HCT116 (cell line): Measurements from ENCODE around the gene MRPS18A. TPM values are rescaled to one million over a fixed set of nuclear protein-coding genes. Genes with fewer than 3 reads are reported as not detected.

Experiments used
- ATAC-seq: fragments of 200-7000 bp; cut with Tn5 transposase; 2 replicates; pipeline ENCODE4 v1.9.1; 2020; ENCODE audit warnings: mild to moderate bottlenecking, moderate library complexity
- BruUV-seq: library from RNA; stranded (reverse); fragments of 400-500 nt; replicated peaks from 2 replicates; lab custom pipeline; 2021; lab: Mats Ljungman, UMichigan
- CTCF ChIA-PET: fragments of 300-600 bp; sonication (Branson Sonifier 250); formaldehyde crosslinking; loops from one replicate; lab custom pipeline; 2021; ENCODE audit warnings: antibody characterized with exemption; lab: Charles Lee
- POLR2A ChIA-PET: fragments of 300-600, 350-600 bp; sonication (Branson Sonifier 250); formaldehyde crosslinking; loops from one replicate; lab custom pipeline; 2021; ENCODE audit warnings: antibody characterized with exemption; lab: Charles Lee
- RAD21 ChIA-PET, 2 experiments: fragments of 300-600 bp; sonication (Branson Sonifier 250); formaldehyde crosslinking; loops; one replicate each; lab custom pipeline; 2023; ENCODE audit warnings: low total read pairs in 2 of 2; ENCODE audit not compliant: uncharacterized antibody in 2 of 2, unreplicated experiment in 2 of 2, low non-redundant PET in 1 of 2; lab: Charles Lee
- DNase-seq: peaks from one replicate; pipeline ENCODE4 v3.0.0-alpha.2; 2010; ENCODE audit warnings: low read depth, low spot score
- H2AFZ ChIP-seq: fragments of 200-600 bp; shearing (Covaris generic), sonication (generic); 2 replicates; pipeline ENCODE4 v1.6.1; 2017; ENCODE audit warnings: low read depth, mixed run types, mixed read lengths, antibody characterized with exemption, low read length; ENCODE audit not compliant: poor library complexity, severe bottlenecking
- H3K27ac ChIP-seq: 2 replicates; pipeline ENCODE4 v1.5.1; 2012; ENCODE audit warnings: low read depth, low read length
- H3K27me3 ChIP-seq: fragments of 200-600 bp; sonication (generic); 2 replicates; pipeline ENCODE4 v1.6.1; 2016; ENCODE audit warnings: mixed run types, low read length, mixed read lengths; ENCODE audit not compliant: insufficient read depth
- H3K36me3 ChIP-seq, 2 experiments: fragments of 200-500 bp in 1 of 2; fragments of 200-600 bp in 1 of 2; sonication (Bioruptor generic) in 1 of 2; sonication (generic) in 1 of 2; 2 replicates each; pipeline versions ENCODE4 v1.5.1 to v1.6.1; 2014 to 2016; ENCODE audit warnings: low read length in 2 of 2, inconsistent platforms in 1 of 2, mixed read lengths in 1 of 2, mixed run types in 1 of 2; ENCODE audit not compliant: insufficient read depth in 2 of 2, control insufficient read depth in 1 of 2
- H3K4me1 ChIP-seq, 2 experiments: fragments of 200-600 bp in 1 of 2; sonication (generic) in 1 of 2; 2 replicates each; pipeline versions ENCODE4 v1.5.1 to v1.6.1; 2012 to 2017; ENCODE audit warnings: low read length in 2 of 2, inconsistent platforms in 1 of 2, mild to moderate bottlenecking in 1 of 2, mixed read lengths in 1 of 2, mixed run types in 1 of 2, moderate library complexity in 1 of 2; ENCODE audit not compliant: insufficient read depth in 2 of 2, control insufficient read depth in 1 of 2
- H3K4me2 ChIP-seq: fragments of 200-600 bp; sonication (generic); 2 replicates; pipeline ENCODE4 v1.6.1; 2017; ENCODE audit warnings: mixed run types, low read length, mixed read lengths
- H3K4me3 ChIP-seq, 2 experiments: fragments of 200-600 bp in 1 of 2; sonication (generic) in 1 of 2; replicated peaks in 1 of 2; 2 replicates each; pipeline ENCODE4 v1.5.1; 2011 to 2016; ENCODE audit warnings: low read length in 2 of 2, control low read depth in 1 of 2, low read depth in 1 of 2, mild to moderate bottlenecking in 1 of 2, mixed read lengths in 1 of 2, mixed run types in 1 of 2
- H3K79me2 ChIP-seq: fragments of 200-600 bp; sonication (generic); 2 replicates; pipeline ENCODE4 v1.6.1; 2017; ENCODE audit warnings: mild to moderate bottlenecking, mixed run types, low read length, moderate library complexity, mixed read lengths; ENCODE audit not compliant: insufficient read depth
- H3K9ac ChIP-seq: fragments of 200-600 bp; sonication (generic); 2 replicates; pipeline ENCODE4 v1.6.1; 2016; ENCODE audit warnings: low read length, mixed read lengths
- H3K9me2 ChIP-seq: fragments of 200-600 bp; sonication (generic), shearing (Covaris generic); 2 replicates; pipeline ENCODE4 v1.6.1; 2017; ENCODE audit warnings: mixed run types, mild to moderate bottlenecking, moderate library complexity; ENCODE audit not compliant: insufficient read depth
- H3K9me3 ChIP-seq, 2 experiments: fragments of 200-500 bp in 1 of 2; fragments of 200-600 bp in 1 of 2; sonication (Bioruptor generic) in 1 of 2; sonication (generic) in 1 of 2; 2 replicates each; pipeline ENCODE4 v1.6.1; 2014 to 2017; ENCODE audit warnings: low read length in 2 of 2, mixed read lengths in 2 of 2, inconsistent platforms in 1 of 2, low read depth in 1 of 2, mild to moderate bottlenecking in 1 of 2, mixed run types in 1 of 2, moderate library complexity in 1 of 2; ENCODE audit not compliant: control insufficient read depth in 1 of 2, insufficient read depth in 1 of 2
- H4K20me1 ChIP-seq: fragments of 200-600 bp; sonication (generic), shearing (Covaris generic); 2 replicates; pipeline ENCODE4 v1.6.1; 2017; ENCODE audit warnings: mixed run types, mild to moderate bottlenecking, moderate library complexity; ENCODE audit not compliant: insufficient read depth
- CBX3 ChIP-seq: IDR thresholded peaks from 2 replicates; pipeline ENCODE4 v1.6.1; 2012; ENCODE audit warnings: low read depth
- CTCF ChIP-seq, 3 experiments: fragments of 200-600 bp in 1 of 3; sonication (generic) in 1 of 3; IDR thresholded peaks in 2 of 3; conservative IDR thresholded peaks in 1 of 3; 2 replicates each; pipeline ENCODE4 v1.5.1; 2012 to 2017; ENCODE audit warnings: low read depth in 2 of 3, low read length in 2 of 3, antibody characterized with exemption in 1 of 3, borderline replicate concordance in 1 of 3, control low read depth in 1 of 3, mild to moderate bottlenecking in 1 of 3, mixed read lengths in 1 of 3, mixed run types in 1 of 3, moderate library complexity in 1 of 3; ENCODE audit not compliant: insufficient read depth in 1 of 3
- FOSL1 ChIP-seq: IDR thresholded peaks from 2 replicates; pipeline ENCODE4 v1.6.1; 2012; ENCODE audit warnings: low read depth
- JUND ChIP-seq: IDR thresholded peaks from 2 replicates; pipeline ENCODE4 v1.6.1; 2012
- POLR2A ChIP-seq: IDR thresholded peaks from 2 replicates; pipeline ENCODE4 v1.7.0; 2011; ENCODE audit warnings: borderline replicate concordance; ENCODE audit not compliant: insufficient read depth, insufficient read length; ENCODE audit errors: extremely low read depth
- SIN3A ChIP-seq: IDR thresholded peaks from 2 replicates; pipeline ENCODE4 v1.6.1; 2012; ENCODE audit warnings: low read depth
- ZBTB33 ChIP-seq: IDR thresholded peaks from 2 replicates; pipeline ENCODE4 v1.6.1; 2011; ENCODE audit warnings: mild to moderate bottlenecking, low read length, moderate library complexity; ENCODE audit not compliant: insufficient replicate concordance; ENCODE audit errors: extremely low read depth
- ZFX ChIP-seq: fragments of 450-650 bp; IDR thresholded peaks from 2 replicates; pipeline ENCODE4 v1.6.1; 2017
- intact Hi-C: fragments of 100-400 bp; cut with micrococcal nuclease; formaldehyde crosslinking; loops from 2 replicates; pipeline ENCODE4 v1.10.0; 2022
- total RNA-seq: library from RNA; stranded (reverse); gene quantifications from one replicate; pipeline ENCODE4 v1.2.1, GENCODE V29; 2021; ENCODE audit not compliant: unreplicated experiment
- TF ChIP-seq, protein P1 (sequence below): IDR thresholded peaks from 2 replicates; pipeline ENCODE4 v1.6.1; 2012

The MRPS18A gene
- total RNA-seq, 1 experiment from 2014 or later: 63.0 TPM

DNA sequence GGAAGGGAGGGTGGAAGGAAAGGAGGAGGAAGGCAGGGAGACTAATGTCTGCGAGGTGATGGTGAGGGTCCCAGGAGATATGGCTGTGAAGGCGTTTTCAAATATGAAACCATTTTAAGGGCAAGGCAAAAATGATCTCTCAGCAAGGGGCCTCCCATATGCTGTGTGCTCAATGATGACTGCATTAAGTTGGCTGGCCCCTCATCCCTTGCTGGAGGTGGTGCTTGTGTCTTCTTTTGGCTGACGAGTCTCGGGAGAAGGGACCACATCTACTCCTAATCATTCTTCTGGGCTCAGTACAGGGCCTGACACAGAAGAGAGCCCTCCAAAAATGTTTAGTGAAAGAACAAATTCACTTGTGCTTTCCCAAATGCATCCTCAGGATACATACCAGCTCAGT lies 23.0 kb upstream of the MRPS18A start:
- Histone ChIP-seq H3K27ac (no peak overlapping the region), H3K27me3 (0 out of 2 replicates have a peak, but pooled peaks cover 4% of the 10 kb centered on the region), H2AFZ (no peak overlapping the region), H4K20me1 (no peaks in the 10 kb centered on the region), H3K9ac (no peak overlapping the region), H3K4me2 (no peak overlapping the region), H3K36me3 (no peaks in the 10 kb centered on the region), H3K4me1 (no peaks in the 10 kb centered on the region), H3K79me2 (no peaks in the 10 kb centered on the region), H3K4me3 (no peak overlapping the region), H3K9me3 (no peaks in the 10 kb centered on the region), H3K9me2 (no peaks in the 10 kb centered on the region)
- no peak for DNase-seq
- intact Hi-C loops: no loop called here
- ATAC-seq: no peak
- RAD21 ChIA-PET: no interaction called here
- BruUV-seq: no TSS peak
- POLR2A ChIA-PET: no interaction called here
- CTCF ChIA-PET: no interaction called here
- TF ChIP-seq ZBTB33: no peak

GRCh38 chr6:43709654-43710303 lies 22.2 kb upstream of the MRPS18A start:
- intact Hi-C loops: no loop called here
- Histone ChIP-seq H3K27ac (no peak overlapping the region), H3K4me1 (no peaks in the 10 kb centered on the region), H3K27me3 (0 out of 2 replicates have a peak, but pooled peaks cover 4% of the 10 kb centered on the region), H3K79me2 (no peaks in the 10 kb centered on the region), H2AFZ (no peak overlapping the region), H3K9ac (no peak overlapping the region), H3K36me3 (no peaks in the 10 kb centered on the region), H3K4me3 (no peak overlapping the region), H4K20me1 (no peaks in the 10 kb centered on the region), H3K4me2 (no peak overlapping the region), H3K9me2 (no peaks in the 10 kb centered on the region), H3K9me3 (no peaks in the 10 kb centered on the region)
- no TSS peak for BruUV-seq
- ChIA-PET RAD21 (no interaction called here), POLR2A (no interaction called here), CTCF (no interaction called here)
- no peak for DNase-seq
- ATAC-seq: no peak
- TF ChIP-seq POLR2A (no peak), SIN3A (no peak), ZFX (no peak), CTCF (IDR thresholded peaks at IDR 0.05 in 2 of 3, conservative IDR thresholded peaks at IDR 0.05 in 1 of 3; ENCODE audit: borderline replicate concordance in 1 of 3, insufficient read depth in 1 of 3, low read depth in 2 of 3, low read length in 2 of 3) (no peak), FOSL1 (no peak), CBX3 (no peak), JUND (no peak)
- TF ChIP-seq, protein P1, sequence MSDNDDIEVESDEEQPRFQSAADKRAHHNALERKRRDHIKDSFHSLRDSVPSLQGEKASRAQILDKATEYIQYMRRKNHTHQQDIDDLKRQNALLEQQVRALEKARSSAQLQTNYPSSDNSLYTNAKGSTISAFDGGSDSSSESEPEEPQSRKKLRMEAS: no peak
